Ishikawa (cell line): Measurements from ENCODE around the gene AFF4.

ENCODE experiments used
- CEBPB ChIP-seq: IDR thresholded peaks from 2 replicates; pipeline ENCODE4 v1.6.1; 2012
- CREB1 ChIP-seq: IDR thresholded peaks from 2 replicates; pipeline ENCODE4 v1.6.1; 2012; ENCODE audit warnings: low read depth
- EGR1 ChIP-seq: IDR thresholded peaks from 2 replicates; pipeline ENCODE4 v1.6.1; 2012
- EP300 ChIP-seq: IDR thresholded peaks from 2 replicates; pipeline ENCODE4 v1.6.1; 2012; ENCODE audit warnings: borderline replicate concordance
- FOXM1 ChIP-seq: IDR thresholded peaks from 2 replicates; pipeline ENCODE4 v1.6.1; 2012; ENCODE audit warnings: low read depth, borderline replicate concordance
- NFIC ChIP-seq: IDR thresholded peaks from 2 replicates; pipeline ENCODE4 v1.6.1; 2012
- RAD21 ChIP-seq: IDR thresholded peaks from 2 replicates; pipeline ENCODE4 v1.6.1; 2012; ENCODE audit warnings: low read depth
- TAF1 ChIP-seq: IDR thresholded peaks from 2 replicates; pipeline ENCODE4 v1.6.1; 2012; ENCODE audit warnings: low read depth, mild to moderate bottlenecking
- TCF12 ChIP-seq: IDR thresholded peaks from 2 replicates; pipeline ENCODE4 v1.6.1; 2012; ENCODE audit warnings: low read depth
- TEAD4 ChIP-seq: IDR thresholded peaks from 2 replicates; pipeline ENCODE4 v1.6.1; 2012
- YY1 ChIP-seq: IDR thresholded peaks from 2 replicates; pipeline ENCODE4 v1.6.1; 2012; ENCODE audit warnings: low read depth
- ZBTB7A ChIP-seq: IDR thresholded peaks from 2 replicates; pipeline ENCODE4 v1.6.1; 2012; ENCODE audit warnings: low read depth
- TF ChIP-seq, protein P1 (sequence below): IDR thresholded peaks from 2 replicates; pipeline ENCODE4 v1.6.1; 2012; ENCODE audit warnings: low read depth, mild to moderate bottlenecking
- TF ChIP-seq, protein P2 (sequence below): IDR thresholded peaks from 2 replicates; pipeline ENCODE4 v1.6.1; 2012
- TF ChIP-seq, protein P3 (sequence below): IDR thresholded peaks from 2 replicates; pipeline ENCODE4 v1.6.1; 2012

Gene AFF4

DNA sequence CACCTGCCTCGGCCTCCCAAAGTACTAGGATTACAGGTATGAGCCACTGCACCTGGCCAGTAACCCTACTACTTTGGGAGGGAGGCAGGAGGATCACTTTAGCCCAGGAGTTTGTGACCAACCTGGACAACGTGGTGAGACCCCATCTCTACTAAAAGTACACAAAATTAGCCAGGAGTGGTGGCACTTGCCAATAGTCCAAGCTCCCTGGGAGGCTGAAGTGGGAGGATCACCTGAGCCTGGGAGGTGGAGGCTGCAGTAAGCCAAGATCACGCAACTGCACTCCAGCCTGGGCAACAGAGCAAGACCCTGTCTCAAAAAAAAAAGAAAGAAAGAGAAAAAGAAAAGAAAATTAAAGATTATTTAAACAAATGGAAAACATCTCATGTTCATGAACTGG, 107.4 kb downstream of the AFF4 start:
- no peak for TF ChIP-seq FOXM1
- no peak for TF ChIP-seq TCF12

GRCh38 chr5:132854301-132854700, 109.1 kb downstream of the AFF4 start:
- TF ChIP-seq EGR1 (no peak), NFIC (no peak), TAF1 (no peak), TCF12 (no peak), ZBTB7A (no peak)

- TF ChIP-seq RAD21 = no peak
- TF ChIP-seq EGR1 = no peak
- no peak for TF ChIP-seq NFIC
- TF ChIP-seq CREB1 = no peak
- TF ChIP-seq TEAD4 = no peak
These were observed 109.6 kb downstream of the AFF4 start for GRCh38 chr5:132853790-132854189.

GRCh38 chr5:132853323-132853722, 110.1 kb downstream of the AFF4 start:
- no peak for TF ChIP-seq TAF1
- no peak for TF ChIP-seq NFIC
- no peak for TF ChIP-seq EGR1
- TF ChIP-seq RAD21 = no peak
- TF ChIP-seq, protein P1, sequence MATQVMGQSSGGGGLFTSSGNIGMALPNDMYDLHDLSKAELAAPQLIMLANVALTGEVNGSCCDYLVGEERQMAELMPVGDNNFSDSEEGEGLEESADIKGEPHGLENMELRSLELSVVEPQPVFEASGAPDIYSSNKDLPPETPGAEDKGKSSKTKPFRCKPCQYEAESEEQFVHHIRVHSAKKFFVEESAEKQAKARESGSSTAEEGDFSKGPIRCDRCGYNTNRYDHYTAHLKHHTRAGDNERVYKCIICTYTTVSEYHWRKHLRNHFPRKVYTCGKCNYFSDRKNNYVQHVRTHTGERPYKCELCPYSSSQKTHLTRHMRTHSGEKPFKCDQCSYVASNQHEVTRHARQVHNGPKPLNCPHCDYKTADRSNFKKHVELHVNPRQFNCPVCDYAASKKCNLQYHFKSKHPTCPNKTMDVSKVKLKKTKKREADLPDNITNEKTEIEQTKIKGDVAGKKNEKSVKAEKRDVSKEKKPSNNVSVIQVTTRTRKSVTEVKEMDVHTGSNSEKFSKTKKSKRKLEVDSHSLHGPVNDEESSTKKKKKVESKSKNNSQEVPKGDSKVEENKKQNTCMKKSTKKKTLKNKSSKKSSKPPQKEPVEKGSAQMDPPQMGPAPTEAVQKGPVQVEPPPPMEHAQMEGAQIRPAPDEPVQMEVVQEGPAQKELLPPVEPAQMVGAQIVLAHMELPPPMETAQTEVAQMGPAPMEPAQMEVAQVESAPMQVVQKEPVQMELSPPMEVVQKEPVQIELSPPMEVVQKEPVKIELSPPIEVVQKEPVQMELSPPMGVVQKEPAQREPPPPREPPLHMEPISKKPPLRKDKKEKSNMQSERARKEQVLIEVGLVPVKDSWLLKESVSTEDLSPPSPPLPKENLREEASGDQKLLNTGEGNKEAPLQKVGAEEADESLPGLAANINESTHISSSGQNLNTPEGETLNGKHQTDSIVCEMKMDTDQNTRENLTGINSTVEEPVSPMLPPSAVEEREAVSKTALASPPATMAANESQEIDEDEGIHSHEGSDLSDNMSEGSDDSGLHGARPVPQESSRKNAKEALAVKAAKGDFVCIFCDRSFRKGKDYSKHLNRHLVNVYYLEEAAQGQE = no peak
- no peak for TF ChIP-seq CEBPB
- no peak for TF ChIP-seq FOXM1
- TF ChIP-seq TCF12 = no peak
- TF ChIP-seq TEAD4 = no peak
- TF ChIP-seq EP300 = no peak
- no peak for TF ChIP-seq ZBTB7A
- TF ChIP-seq YY1 = no peak
- TF ChIP-seq, protein P2, sequence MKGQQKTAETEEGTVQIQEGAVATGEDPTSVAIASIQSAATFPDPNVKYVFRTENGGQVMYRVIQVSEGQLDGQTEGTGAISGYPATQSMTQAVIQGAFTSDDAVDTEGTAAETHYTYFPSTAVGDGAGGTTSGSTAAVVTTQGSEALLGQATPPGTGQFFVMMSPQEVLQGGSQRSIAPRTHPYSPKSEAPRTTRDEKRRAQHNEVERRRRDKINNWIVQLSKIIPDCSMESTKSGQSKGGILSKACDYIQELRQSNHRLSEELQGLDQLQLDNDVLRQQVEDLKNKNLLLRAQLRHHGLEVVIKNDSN = no peak

DNA sequence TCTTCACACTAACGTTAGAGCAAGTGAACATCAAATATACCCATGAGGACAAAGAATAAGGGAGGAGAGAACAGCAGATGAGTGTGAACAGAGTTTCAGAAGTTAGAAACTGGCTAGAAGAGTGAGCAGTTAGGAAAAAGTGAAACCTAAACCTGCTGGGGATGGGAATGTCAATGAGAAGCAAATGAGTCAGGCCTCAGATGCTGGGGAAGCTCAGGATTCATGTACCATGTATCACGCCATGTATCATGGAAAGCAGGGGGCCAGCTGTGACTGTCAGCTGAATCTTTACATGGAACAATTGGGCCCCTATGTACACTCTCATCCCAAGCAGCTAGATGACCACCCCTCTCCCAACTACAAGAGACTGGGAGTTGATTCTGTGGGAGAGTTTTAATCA, 113.4 kb downstream of the AFF4 start:
- TF ChIP-seq TEAD4 (no peak), NFIC (no peak), EP300 (no peak), TCF12 (no peak), CREB1 (no peak), CEBPB (no peak)
- TF ChIP-seq, protein P2 = no peak
- TF ChIP-seq, protein P3, sequence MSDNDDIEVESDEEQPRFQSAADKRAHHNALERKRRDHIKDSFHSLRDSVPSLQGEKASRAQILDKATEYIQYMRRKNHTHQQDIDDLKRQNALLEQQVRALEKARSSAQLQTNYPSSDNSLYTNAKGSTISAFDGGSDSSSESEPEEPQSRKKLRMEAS = no peak

DNA sequence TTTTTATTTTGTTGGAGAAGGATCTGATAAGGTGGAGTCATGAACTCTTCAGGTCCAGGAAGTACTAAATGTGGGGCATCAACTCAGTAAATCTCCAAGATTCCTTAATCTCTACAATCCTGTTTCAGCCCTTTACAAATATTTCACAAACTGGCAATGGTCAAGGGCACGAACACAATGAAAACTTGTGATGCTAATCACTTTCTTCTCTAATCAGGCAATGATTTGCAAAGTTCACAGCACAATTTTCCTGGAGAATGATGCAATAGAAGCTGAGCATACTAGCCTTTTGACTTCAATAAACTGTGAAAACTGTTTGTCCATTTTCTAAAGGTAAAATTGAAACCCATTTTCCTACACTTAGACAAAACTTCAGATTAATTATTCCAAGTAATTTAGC, 114.1 kb downstream of the AFF4 start:
- TF ChIP-seq, protein P3 = no peak
- TF ChIP-seq TEAD4 (no peak), RAD21 (no peak), CEBPB (no peak), YY1 (no peak), CREB1 (no peak), EGR1 (no peak), NFIC (no peak), TAF1 (no peak), EP300 (no peak), ZBTB7A (no peak), FOXM1 (no peak), TCF12 (no peak)
- TF ChIP-seq, protein P1 = no peak
- TF ChIP-seq, protein P2 = no peak
